Neural progenitor cell (in vitro differentiated cells): Measurements from ENCODE around the gene MAPK13. TPM values are rescaled to one million over a fixed set of nuclear protein-coding genes. Genes with fewer than 3 reads are reported as not detected.
A peak's percentile ranks its signal among the peaks of the same experiment; 100 is the strongest.

Source experiments
- DNase-seq: peaks from one replicate; pipeline ENCODE4 v3.0.0-alpha.2; 2016; ENCODE audit warnings: low spot score
- H2AFZ ChIP-seq: fragments of 200-600 bp; sonication (generic); replicated peaks from 2 replicates; pipeline ENCODE4 v1.6.1; 2016; ENCODE audit warnings: antibody characterized with exemption
- H3F3A ChIP-seq: fragments of 200-600 bp; sonication (generic); 2 replicates; pipeline ENCODE4 v1.6.1; 2016; ENCODE audit warnings: antibody characterized with exemption, low read depth
- H3K27ac ChIP-seq: fragments of 200-600 bp; sonication (generic); 2 replicates; pipeline ENCODE4 v1.5.1; 2016; ENCODE audit warnings: mild to moderate bottlenecking
- H3K27me3 ChIP-seq: fragments of 200-600 bp; sonication (generic); 2 replicates; pipeline ENCODE4 v1.6.1; 2016; ENCODE audit warnings: mild to moderate bottlenecking, moderate library complexity
- H3K36me3 ChIP-seq: fragments of 200-600 bp; sonication (generic); 2 replicates; pipeline ENCODE4 v1.5.1; 2016
- H3K4me1 ChIP-seq: fragments of 200-600 bp; sonication (generic); 2 replicates; pipeline ENCODE4 v1.6.1; 2016; ENCODE audit warnings: mixed run types
- H3K4me2 ChIP-seq: fragments of 200-600 bp; sonication (generic); 2 replicates; pipeline ENCODE4 v1.6.1; 2016
- H3K4me3 ChIP-seq: fragments of 200-600 bp; sonication (generic); 2 replicates; pipeline ENCODE4 v1.5.1; 2016
- H3K79me2 ChIP-seq: fragments of 200-600 bp; sonication (generic); 2 replicates; pipeline ENCODE4 v1.6.1; 2016; ENCODE audit warnings: low read depth
- H3K9ac ChIP-seq: fragments of 200-600 bp; sonication (generic); 2 replicates; pipeline ENCODE4 v1.6.1; 2016
- H3K9me3 ChIP-seq: fragments of 200-600 bp; sonication (generic); 2 replicates; pipeline ENCODE4 v1.5.1; 2016; ENCODE audit warnings: low read depth
- H4K20me1 ChIP-seq: fragments of 200-600 bp; sonication (generic); 2 replicates; pipeline ENCODE4 v1.6.1; 2016; ENCODE audit warnings: low read depth
- H3K27ac Mint-ChIP-seq: 3 replicates; pipeline ENCODE4 v1.8.0; 2021; ENCODE audit warnings: mixed read lengths
- H3K27me3 Mint-ChIP-seq: 2 replicates; pipeline ENCODE4 v1.8.0; 2022; ENCODE audit warnings: low read depth, mild to moderate bottlenecking, inconsistent platforms, moderate library complexity, mixed read lengths; ENCODE audit not compliant: insufficient read depth
- H3K36me3 Mint-ChIP-seq: 3 replicates; pipeline ENCODE4 v1.8.0; 2021; ENCODE audit warnings: mixed read lengths
- H3K4me1 Mint-ChIP-seq: 3 replicates; pipeline ENCODE4 v1.8.0; 2021; ENCODE audit warnings: mixed read lengths
- H3K4me3 Mint-ChIP-seq: 3 replicates; pipeline ENCODE4 v1.8.0; 2021; ENCODE audit warnings: mild to moderate bottlenecking, moderate library complexity, mixed read lengths
- H3K9me3 Mint-ChIP-seq: 3 replicates; pipeline ENCODE4 v1.8.0; 2020; ENCODE audit warnings: mixed read lengths
- CTCF ChIP-seq: fragments of 200-600 bp; sonication (generic); IDR thresholded peaks from 2 replicates; pipeline ENCODE4 v1.5.1; 2017; ENCODE audit warnings: antibody characterized with exemption, mild to moderate bottlenecking
- EZH2 ChIP-seq: fragments of 200-600 bp; sonication (generic); IDR thresholded peaks from 2 replicates; pipeline ENCODE4 v1.6.1; 2017; ENCODE audit warnings: antibody characterized with exemption, mild to moderate bottlenecking, moderate library complexity
- EZH2phosphoT487 ChIP-seq: fragments of 200-600 bp; sonication (generic); IDR thresholded peaks from 2 replicates; pipeline ENCODE4 v1.6.1; 2017; ENCODE audit warnings: antibody characterized with exemption
- total RNA-seq: library from RNA; depleted of rRNA; stranded (reverse); fragments of >200 nt; gene quantifications from 2 replicates; pipeline ENCODE4 v1.2.3, GENCODE V29; 2015; ENCODE audit warnings: low replicate concordance

Gene MAPK13
- total RNA-seq, 1 donor from 2014 or later: 0.13 TPM

- H3K4me2 ChIP-seq: no peak overlapping the region
- Mint-ChIP-seq H3K4me3 (no peak overlapping the region), H3K4me1 (peaks cover 8% of the 10 kb centered on the region), H3K36me3 (peaks cover 24% of the 10 kb centered on the region), H3K9me3 (no peaks in the 10 kb centered on the region), H3K27ac (no peak overlapping the region), H3K27me3 (no peaks in the 10 kb centered on the region)
- H3K9ac ChIP-seq: no peak overlapping the region
- H3K27ac ChIP-seq: no peak overlapping the region
- no peak overlapping the region for H3K4me3 ChIP-seq
- H3K9me3 ChIP-seq: no peaks in the 10 kb centered on the region
- no peak overlapping the region for H2AFZ ChIP-seq
- no peaks in the 10 kb centered on the region for H3K79me2 ChIP-seq
- H3F3A ChIP-seq: peaks cover 10% of the 10 kb centered on the region
- TF ChIP-seq CTCF: no peak
- no peak for TF ChIP-seq EZH2phosphoT487
- TF ChIP-seq EZH2: no peak
- H3K4me1 ChIP-seq: peaks cover 5% of the 10 kb centered on the region
- DNase-seq: no peak
- no peaks in the 10 kb centered on the region for H3K27me3 ChIP-seq
- no peaks in the 10 kb centered on the region for H4K20me1 ChIP-seq
- no peaks in the 10 kb centered on the region for H3K36me3 ChIP-seq
These were observed 18.8 kb upstream of the MAPK13 start for GRCh38 chr6:36111526-36111925.

- H3K27me3 Mint-ChIP-seq: no peaks in the 10 kb centered on the region
- Histone ChIP-seq H3K27ac (no peak overlapping the region), H3K4me2 (no peak overlapping the region), H4K20me1 (no peaks in the 10 kb centered on the region), H3F3A (peaks cover 6% of the 10 kb centered on the region), H3K9ac (no peak overlapping the region), H3K36me3 (no peaks in the 10 kb centered on the region), H3K4me3 (no peak overlapping the region), H3K4me1 (peaks cover 5% of the 10 kb centered on the region), H3K79me2 (no peaks in the 10 kb centered on the region), H3K9me3 (no peaks in the 10 kb centered on the region), H2AFZ (no peak overlapping the region), H3K27me3 (no peaks in the 10 kb centered on the region)
- peaks cover 8% of the 10 kb centered on the region for H3K4me1 Mint-ChIP-seq
- H3K36me3 Mint-ChIP-seq: peaks cover 18% of the 10 kb centered on the region
- no peak for TF ChIP-seq CTCF
- TF ChIP-seq EZH2phosphoT487: no peak
- no peak for TF ChIP-seq EZH2
- H3K9me3 Mint-ChIP-seq: no peaks in the 10 kb centered on the region
- H3K27ac Mint-ChIP-seq: no peak overlapping the region
- no peak overlapping the region for H3K4me3 Mint-ChIP-seq
- DNase-seq: no peak
These were observed 17.3 kb upstream of the MAPK13 start for GRCh38 chr6:36113049-36113448.

GRCh38 chr6:36113703-36114102, 16.6 kb upstream of the MAPK13 start:
- Mint-ChIP-seq H3K27me3 (no peaks in the 10 kb centered on the region), H3K36me3 (peaks cover 12% of the 10 kb centered on the region), H3K9me3 (no peaks in the 10 kb centered on the region), H3K4me3 (no peak overlapping the region), H3K4me1 (peaks cover 8% of the 10 kb centered on the region), H3K27ac (no peak overlapping the region)
- Histone ChIP-seq H3K9ac (no peak overlapping the region), H3K36me3 (no peaks in the 10 kb centered on the region), H3K27me3 (no peaks in the 10 kb centered on the region), H3K4me1 (peaks cover 5% of the 10 kb centered on the region), H3K4me2 (no peak overlapping the region), H4K20me1 (no peaks in the 10 kb centered on the region), H3K4me3 (no peak overlapping the region), H2AFZ (no peak overlapping the region), H3K27ac (peak overlapping the region; percentile 50), H3K79me2 (no peaks in the 10 kb centered on the region), H3K9me3 (no peaks in the 10 kb centered on the region), H3F3A (peaks cover 6% of the 10 kb centered on the region)
- peak; percentile 31 for DNase-seq
- TF ChIP-seq EZH2: no peak
- no peak for TF ChIP-seq CTCF
- TF ChIP-seq EZH2phosphoT487: no peak
